Midbrain (tissue), 1 donor: ENCODE results near the gene TMC8.

ENCODE experiments used
- DNase-seq: peaks from one replicate; lab custom pipeline; 2025; lab: John Stamatoyannopoulos, UW

Gene TMC8, protein sequence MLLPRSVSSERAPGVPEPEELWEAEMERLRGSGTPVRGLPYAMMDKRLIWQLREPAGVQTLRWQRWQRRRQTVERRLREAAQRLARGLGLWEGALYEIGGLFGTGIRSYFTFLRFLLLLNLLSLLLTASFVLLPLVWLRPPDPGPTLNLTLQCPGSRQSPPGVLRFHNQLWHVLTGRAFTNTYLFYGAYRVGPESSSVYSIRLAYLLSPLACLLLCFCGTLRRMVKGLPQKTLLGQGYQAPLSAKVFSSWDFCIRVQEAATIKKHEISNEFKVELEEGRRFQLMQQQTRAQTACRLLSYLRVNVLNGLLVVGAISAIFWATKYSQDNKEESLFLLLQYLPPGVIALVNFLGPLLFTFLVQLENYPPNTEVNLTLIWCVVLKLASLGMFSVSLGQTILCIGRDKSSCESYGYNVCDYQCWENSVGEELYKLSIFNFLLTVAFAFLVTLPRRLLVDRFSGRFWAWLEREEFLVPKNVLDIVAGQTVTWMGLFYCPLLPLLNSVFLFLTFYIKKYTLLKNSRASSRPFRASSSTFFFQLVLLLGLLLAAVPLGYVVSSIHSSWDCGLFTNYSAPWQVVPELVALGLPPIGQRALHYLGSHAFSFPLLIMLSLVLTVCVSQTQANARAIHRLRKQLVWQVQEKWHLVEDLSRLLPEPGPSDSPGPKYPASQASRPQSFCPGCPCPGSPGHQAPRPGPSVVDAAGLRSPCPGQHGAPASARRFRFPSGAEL

DNA sequence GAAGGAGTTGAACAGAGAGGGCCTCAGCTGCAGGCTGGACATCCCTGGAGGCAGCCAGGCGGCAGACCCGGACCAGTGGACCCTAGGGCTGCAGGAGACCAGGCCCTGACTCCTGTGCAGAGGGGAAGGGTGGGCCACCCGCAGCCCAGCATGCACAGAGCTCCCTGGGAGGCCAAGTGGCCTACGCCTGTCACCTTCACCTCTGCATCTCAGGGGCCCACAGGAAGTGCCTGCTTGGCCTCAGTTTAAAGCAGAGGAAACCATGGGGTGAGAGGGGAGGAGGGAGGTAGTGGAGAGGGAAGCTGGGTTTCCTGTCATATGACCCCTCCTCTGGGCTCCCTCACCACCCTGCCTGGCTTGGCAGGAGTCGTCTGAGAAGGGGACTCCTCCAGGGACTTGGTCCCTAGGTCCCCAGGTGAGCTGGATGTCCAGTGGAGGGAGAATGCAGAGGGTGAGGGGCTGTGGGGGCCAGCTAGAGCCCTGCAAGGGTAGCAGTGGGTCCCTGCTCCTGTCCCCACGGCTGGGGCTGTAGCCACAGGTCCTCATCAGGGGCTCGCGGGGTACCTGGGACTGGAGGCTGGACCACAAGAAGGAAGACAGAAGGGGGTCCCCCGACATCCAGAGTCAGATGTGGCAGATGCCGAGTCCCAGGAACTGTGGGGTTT is at the start of gene TMC8:
TMC8 (plus strand) TSS at position 335 of the 665 bp plus-strand sequence. CDS start 818 bp downstream, outside the sequence.
- peak; percentile 29 for DNase-seq

DNA sequence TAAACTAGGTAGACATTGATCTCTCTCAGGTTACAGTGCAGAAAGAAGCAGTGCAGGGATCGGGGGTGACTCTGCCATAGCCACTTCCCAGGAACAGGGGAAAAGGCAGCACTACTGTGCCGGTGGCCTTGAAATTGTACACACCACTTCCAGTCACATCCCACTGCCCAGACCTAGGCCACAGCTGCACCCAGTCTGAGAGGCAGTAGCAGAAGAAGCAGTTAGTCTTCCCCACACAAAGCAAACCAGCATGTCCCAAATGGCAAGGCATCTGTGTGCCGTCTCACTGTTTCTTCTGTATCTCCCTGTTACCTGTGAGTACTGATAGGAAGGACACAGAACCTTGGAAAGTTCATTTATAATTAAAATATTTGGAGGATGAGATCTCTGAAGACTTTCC is 49.0 kb upstream of the TMC8 start:
- no peak for DNase-seq

DNA sequence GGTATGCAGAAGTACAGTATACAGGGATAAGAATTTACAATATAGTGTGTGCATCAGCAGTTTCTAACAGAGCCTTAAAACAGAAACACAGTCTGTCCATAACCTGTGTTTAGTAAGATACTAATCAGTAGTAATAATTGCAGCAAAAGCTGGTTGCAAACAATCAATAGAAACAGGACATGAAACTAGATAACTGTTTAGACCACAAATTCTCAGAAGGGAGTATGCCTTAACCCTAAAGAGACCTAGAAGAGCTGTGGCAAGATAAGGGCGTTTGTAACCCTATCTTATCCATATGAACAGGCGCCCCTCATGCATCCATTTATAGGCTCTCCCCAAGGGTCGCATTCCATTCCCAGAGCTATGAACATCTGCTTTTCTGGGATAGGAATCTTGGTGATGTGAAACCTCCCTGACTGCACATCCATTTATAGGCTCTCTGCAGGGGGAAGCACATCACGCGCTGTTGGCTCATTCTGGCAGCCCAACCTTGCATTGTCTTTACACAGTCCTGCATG is 48.2 kb upstream of the TMC8 start:
- peak; percentile 23 for DNase-seq

DNA sequence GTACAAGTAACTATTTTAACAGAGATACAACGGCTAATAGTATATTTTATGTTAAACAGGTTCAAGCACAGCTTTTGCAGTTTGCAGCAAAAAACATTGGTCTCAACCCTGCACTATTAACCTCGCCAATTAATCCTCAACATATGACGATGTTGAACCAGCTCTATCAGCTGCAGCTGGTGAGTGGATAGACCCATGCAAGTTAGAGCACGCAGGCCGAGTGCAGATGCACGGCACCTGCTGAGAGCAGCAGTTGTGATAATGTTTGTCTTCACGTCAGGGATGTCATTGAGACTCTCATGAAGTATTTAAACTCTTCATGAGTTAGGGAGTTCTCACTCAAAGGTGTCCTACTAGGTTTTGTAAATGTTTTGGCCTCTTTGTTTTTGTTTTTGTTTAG is 47.6 kb upstream of the TMC8 start:
- DNase-seq = no peak

DNA sequence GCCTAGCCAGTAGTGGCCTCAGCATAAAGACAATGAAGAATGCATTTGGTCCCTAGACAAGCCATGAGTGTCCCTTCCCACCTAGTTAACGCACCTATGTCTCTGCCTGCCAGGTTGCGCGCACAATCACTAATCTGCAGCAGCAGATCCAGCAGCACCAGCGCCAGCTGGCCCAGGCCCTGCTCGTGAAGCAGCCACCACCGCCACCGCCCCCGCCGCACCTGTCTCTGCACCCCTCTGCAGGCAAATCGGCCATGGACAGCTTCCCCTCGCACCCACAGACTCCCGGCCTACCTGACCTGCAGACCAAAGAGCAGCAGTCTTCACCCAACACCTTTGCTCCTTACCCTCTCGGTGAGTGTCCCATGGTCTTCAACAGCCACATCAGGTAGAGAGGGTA is 43.8 kb upstream of the TMC8 start:
- no peak for DNase-seq

DNA sequence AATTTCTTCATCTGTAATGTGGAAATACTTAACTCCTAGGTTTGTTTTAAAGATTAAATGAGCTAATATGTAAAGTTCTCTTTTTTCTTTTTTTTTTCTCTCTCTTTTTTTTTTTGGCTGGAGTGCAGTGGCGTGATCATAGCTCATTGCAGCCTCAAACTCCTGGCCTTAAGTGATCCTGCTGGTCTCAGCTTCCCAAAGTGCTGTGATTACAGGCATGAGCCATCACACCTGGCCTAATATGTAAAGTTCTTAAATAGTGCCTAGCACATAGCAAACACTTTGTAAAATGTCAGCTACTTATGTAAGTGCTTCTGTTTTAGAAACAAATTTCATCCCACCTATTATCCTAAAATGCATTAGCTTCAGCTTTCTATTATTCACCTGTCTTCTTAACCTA is 42.0 kb upstream of the TMC8 start:
- DNase-seq = no peak

DNA sequence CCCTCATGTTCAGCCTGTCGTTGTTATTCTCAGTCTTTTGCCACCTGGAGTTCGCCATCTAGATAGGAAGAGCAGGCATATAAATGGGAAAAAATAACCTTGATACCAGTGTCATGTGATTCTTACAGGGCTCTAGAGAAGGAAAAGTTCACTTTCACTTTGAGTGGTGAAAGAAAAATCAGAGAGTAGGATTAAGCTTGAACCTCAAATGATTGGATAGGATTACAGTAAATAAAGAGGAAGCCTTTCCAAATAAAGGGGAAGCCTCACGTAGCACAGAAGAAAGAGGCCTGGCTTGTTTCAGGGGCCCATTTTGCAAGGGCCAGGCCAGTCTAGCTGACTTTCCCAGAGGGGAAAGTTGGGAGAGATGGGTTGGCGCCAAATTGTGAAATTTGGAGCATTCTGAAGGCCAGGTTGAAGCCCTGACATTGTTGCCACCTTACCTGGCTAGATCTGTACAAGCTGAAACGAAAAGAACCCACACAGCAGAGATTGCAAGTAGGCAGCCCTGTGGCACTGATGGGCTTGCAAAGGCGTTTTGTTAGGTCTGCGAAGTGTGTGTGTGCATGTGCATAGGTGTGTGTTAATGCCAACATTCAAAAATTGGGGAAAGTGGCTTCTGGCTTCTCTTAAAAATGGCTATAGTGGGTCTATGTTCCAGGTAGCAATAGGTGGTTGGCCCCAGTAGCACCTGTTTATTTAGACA is 40.8 kb upstream of the TMC8 start:
- DNase-seq = no peak

DNA sequence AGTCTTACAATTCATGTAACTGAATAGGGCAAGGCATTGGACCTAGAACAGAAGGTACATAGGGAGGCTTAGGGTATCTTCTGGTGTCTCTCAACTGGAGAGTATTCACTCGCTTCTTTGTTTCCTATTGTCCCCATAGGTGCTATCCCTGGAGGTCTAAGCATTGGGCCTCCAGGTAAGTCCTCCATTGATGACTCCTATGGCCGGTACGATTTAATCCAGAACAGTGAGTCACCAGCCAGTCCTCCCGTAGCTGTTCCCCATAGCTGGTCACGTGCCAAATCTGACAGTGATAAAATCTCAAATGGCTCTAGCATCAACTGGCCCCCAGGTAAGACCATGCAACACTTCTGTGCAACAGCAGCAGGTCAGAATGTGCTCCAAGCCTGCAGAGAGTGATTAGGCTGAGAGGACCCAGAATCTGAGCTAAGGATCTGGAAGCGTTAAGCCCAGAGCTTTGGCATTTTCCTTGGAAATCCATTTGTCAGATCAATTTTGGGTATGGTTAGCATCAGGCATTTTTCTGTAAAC is 37.7 kb upstream of the TMC8 start:
- no peak for DNase-seq

DNA sequence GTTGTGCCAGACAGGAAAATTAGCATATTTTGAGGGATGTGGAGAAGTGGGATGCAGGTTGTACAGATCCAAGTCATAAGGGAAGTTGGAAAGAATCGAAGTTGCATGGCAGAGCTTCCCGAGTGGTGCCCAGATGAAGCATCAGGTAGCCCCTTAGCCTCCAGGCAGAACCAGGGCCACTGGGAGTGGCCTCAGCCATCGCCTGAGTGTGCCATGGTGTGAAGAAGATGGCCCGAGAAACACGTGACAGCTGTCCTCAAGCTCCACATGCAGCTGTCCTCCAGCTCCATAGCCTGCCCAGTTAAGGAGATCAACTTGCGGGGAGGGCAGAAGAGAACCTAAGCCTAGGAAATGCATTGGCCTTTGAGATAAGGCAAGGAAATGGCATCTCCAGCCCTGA is 35.5 kb upstream of the TMC8 start:
- no peak for DNase-seq

DNA sequence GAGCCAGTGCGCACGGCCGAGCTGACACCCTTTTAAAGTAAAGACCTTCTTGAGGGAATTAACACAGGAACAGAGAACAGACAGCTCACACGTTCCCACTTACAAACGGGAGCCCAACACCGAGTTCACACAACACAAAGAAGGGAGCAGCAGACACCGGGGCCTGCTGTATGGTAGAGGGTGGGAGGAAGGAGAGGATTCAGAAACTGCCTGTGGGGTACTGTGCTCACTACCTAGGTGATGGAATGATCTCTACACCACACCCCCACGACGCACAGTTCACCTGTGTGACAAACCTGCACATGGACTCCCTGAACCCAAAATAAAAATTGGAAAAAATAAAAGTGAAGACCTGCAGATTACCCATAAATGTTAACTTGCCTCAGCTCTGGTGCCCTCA is 34.5 kb upstream of the TMC8 start:
- DNase-seq = no peak

DNA sequence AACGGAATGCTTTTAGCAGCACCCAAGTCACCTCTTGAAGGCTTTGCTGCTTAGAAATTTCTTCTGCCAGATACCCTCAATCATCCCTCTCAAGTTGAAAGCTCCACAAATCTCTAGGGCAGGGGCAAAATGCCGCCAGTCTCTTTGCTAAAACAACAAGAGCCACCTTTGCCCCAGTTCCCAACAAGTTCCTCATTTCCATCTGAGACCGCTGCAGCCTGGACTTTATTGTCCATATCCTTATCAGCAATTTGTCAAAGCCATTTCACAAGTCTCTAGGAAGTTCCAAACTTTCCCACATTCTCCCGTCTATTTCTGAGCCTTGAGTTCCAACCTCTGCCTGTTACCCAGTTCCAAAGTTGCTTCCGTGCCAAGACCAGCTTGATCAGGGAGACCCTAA is 29.5 kb upstream of the TMC8 start:
- no peak for DNase-seq

DNA sequence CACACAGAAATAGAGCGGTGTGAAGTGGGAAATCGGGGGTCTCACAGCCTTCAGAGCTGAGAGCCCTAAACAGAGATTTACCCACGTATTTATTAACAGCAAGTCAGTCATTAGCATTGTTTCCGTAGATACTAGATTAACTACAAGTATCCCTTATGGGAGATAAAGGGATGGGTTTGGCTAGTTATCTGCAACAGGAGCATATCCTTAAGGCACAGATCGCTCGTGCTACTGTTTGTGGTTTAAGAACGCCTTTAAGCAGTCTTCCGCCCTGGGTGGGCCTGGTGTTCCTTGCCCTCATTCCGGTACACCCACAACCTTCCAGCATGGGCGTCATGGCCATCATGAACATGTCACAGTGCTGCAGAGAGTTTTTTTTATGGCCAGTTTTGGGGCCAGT is 29.0 kb upstream of the TMC8 start:
- no peak for DNase-seq

DNA sequence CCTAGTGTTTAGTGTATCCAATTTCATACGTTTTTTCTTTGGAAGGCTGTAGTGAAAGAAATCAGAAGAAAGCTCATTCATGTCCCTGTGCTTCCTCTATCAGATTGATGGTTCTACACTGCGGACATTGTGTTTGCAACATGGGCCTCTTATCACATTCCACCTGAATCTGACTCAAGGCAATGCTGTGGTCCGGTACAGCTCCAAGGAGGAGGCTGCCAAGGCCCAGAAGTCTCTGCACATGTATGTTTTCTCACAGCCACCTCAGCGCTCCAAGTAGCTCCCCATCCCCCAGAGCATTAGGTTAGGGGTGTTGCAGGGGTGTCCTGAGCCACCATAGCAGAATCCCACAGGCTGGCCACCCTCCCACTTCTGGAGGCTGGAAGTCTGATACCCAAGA is 27.3 kb upstream of the TMC8 start:
- DNase-seq = no peak

DNA sequence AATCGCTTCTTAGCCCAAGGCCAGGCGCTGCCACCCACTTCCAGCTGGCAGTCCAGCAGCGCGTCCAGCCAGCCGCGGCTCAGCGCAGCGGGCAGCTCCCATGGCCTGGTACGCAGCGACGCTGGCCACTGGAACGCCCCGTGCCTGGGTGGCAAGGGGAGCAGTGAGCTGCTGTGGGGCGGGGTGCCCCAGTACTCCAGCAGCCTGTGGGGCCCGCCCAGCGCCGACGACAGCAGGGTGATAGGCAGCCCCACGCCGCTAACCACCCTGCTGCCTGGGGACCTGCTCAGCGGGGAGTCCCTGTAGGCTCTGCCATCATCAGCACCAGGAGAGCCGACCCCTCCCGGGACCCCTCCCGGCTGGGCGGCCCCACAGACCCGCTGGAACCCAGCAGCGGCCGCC is 26.0 kb upstream of the TMC8 start:
- no peak for DNase-seq

DNA sequence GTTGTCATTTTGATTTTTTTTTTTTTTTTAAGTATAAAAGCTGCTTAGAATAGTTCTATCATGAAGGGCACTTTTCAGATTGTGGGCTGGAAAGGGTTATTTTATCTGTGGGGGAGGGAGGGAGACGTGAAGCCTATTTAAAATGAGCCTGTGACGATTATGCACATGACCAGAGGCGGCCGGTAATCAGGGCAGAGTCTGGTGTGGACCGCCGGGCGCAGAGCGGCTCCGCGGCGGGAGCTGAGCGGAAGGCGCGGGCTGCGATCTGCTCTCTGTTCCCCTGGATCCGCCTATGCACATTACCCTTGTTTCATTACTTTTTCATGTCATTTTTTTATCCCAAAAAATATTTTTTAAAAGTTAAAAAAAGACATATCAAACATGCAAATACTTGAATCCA is 25.5 kb upstream of the TMC8 start:
- no peak for DNase-seq

DNA sequence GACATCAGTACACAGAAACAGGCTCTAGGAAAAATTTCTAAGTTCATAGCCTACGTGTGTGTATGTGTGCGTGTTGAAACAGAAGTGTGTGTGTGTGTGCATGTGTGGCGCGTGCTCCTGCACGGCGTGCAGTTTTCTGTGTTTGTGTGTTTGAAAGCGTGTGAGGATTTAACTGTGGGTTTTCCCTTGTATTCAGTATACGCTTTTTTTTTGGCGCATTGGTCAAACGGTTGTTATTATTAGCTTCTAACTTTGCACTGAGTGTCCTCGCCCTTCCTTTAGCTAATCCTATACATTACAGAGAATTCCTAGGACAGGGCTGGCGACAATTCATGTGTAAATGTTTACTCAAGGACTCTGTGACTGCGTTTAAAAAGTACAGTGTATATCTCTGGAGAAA is 25.0 kb upstream of the TMC8 start:
- DNase-seq = no peak

DNA sequence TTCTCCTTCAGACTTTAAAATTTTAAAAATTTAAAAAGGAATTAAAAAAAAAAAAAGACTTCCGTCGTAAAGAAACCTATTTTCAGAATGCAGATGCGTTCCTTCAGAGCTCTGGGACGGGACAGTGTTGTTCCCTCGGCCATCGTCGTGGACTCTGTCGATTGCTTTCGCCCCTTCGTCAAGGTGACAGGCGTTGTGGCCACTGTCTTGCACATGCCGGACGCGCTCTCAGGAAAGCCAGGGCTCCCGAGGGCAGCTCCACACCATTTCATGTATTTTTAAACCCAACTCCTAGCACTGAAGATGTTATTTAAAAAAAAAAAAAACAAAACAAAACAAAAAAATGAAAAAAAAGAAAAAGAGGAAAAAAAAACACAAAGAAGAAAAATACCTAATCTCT is 24.4 kb upstream of the TMC8 start:
- no peak for DNase-seq

DNA sequence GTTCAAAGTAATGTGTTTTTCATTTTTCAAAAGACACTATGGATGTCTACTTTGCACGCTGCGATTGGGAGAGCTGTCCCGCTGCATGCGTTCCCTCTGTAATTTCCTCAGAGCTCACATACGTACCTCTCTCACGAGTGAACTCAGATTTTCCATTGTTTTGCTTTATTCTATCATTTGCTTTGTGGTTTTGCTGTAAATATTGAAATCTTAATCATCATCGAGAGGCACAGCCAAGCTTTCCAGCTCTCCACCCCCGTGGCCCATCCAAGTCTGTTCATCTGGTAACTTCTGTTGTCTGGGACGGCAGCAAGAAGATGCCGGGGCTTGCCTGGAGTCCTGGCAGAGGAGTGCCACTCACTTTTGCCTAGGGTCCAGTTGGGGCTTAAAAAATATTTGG is 23.1 kb upstream of the TMC8 start:
- DNase-seq = no peak

DNA sequence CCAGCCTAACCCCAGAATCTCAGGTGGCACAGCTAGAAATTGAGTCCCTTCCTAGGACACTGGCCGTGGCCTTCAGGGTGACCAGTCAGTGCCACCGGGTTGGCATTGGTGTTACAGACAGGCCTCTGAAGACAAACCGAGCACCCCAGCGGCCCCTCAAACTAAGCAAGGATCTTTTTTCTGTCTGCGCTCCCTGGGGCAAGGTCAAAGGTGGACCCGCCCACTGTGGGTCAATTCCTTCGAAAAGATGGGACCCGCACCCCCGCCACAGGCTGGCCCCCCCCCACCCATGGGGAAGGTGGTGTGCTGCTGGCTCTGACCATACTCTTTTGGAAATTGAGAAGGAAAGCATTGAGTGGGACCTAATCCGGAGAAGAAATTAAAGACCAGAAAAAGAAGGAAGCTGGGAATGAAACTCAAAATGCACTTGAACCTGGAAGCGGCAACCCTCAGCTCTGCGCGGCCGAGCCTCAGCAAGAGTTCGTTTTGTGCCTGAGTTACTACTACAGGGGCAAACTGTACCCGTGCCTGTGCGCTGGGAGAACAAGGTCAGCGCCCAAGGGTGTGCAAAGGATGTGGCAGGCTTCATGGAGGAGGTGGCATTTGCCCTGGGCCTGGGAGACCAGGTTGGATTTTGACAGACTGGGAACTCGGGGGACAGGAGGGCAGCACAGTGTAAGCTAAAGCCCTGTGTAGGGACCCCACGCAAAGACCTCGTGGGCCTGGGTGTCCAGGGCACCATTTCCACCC is 22.4 kb upstream of the TMC8 start:
- DNase-seq = no peak

DNA sequence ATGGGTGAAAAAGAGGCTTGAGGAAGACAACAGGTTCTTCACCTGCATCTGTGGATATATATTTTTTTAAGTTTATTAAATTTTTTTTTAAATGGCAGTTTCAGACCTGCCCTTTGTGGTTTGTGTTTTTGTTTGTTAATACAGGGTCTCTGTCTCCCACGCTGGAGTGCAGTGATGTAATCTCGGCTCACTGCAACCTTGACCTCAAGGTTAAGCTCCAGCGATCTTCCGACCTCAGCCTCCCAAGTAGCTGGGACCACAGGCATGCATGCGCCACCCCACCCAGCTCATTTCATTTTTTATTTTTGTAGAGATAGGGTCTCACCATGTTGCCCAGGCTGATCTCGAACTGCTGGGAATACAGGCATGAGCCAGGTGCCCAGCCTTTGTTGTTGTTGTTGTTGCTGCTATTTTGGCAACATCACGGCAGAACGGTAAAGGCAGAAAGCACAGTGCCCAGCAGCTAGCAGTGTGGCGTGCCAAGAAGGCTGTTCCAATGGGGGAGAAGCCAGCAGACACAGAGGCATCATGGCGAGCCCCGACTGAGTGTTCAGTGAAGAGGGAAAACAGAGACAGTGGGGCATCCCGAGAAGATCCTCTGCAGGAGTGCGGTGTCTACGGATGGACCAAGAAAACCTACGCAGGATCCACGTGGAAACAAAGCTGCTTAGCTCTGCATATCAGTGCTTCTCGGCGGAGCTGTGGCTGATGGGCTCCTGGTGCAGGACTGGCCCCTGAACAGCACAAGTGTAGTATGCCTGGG is 21.7 kb upstream of the TMC8 start:
- DNase-seq = no peak

DNA sequence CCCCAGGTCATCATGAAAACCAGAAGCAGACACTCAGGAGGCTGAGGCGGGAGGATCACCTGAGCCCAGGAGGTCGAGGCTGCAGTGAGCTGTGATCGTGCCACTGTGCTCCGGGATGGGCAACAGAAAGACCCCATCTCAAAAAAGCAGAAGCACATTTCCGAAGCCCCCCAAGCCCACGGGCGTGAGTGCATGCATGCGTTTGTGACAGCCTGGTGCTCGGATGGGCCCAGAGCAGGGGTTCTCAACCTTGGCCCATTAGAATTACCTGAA is 21.1 kb upstream of the TMC8 start:
- DNase-seq = no peak
